GM06990 (cell line): ENCODE results near the gene ZNF747.

Experiments used
- DNase-seq: peaks from one replicate; pipeline ENCODE4 v3.0.0-alpha.2; 2011; ENCODE audit not compliant: insufficient read length; ENCODE audit errors: extremely low read depth
- H3K27me3 ChIP-seq: replicated peaks from 2 replicates; pipeline ENCODE4 v1.6.0; 2011; ENCODE audit warnings: low read length; ENCODE audit not compliant: control insufficient read depth, insufficient read depth
- H3K36me3 ChIP-seq: 2 replicates; pipeline ENCODE4 v1.5.1; 2011; ENCODE audit warnings: low read length; ENCODE audit not compliant: control insufficient read depth, insufficient read depth
- H3K4me3 ChIP-seq: replicated peaks from 2 replicates; pipeline ENCODE4 v1.5.1; 2011; ENCODE audit warnings: low read depth, mild to moderate bottlenecking, control low read depth, low read length
- TF ChIP-seq, protein P1 (sequence below): IDR thresholded peaks from 2 replicates; pipeline ENCODE4 v1.5.1; 2011; ENCODE audit warnings: low read length, control low read depth, mild to moderate bottlenecking, inconsistent platforms; ENCODE audit not compliant: insufficient read depth, poor library complexity, severe bottlenecking

Gene ZNF747

GRCh38 chr16:30482366-30482765 lies 52.3 kb downstream of the ZNF747 start:
- Histone ChIP-seq H3K27me3 (no peaks in the 10 kb centered on the region), H3K36me3 (peaks cover 12% of the 10 kb centered on the region), H3K4me3 (no peak overlapping the region)
- no peak for DNase-seq
- TF ChIP-seq, protein P1, sequence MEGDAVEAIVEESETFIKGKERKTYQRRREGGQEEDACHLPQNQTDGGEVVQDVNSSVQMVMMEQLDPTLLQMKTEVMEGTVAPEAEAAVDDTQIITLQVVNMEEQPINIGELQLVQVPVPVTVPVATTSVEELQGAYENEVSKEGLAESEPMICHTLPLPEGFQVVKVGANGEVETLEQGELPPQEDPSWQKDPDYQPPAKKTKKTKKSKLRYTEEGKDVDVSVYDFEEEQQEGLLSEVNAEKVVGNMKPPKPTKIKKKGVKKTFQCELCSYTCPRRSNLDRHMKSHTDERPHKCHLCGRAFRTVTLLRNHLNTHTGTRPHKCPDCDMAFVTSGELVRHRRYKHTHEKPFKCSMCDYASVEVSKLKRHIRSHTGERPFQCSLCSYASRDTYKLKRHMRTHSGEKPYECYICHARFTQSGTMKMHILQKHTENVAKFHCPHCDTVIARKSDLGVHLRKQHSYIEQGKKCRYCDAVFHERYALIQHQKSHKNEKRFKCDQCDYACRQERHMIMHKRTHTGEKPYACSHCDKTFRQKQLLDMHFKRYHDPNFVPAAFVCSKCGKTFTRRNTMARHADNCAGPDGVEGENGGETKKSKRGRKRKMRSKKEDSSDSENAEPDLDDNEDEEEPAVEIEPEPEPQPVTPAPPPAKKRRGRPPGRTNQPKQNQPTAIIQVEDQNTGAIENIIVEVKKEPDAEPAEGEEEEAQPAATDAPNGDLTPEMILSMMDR: no peak

- H3K36me3 ChIP-seq: peaks cover 12% of the 10 kb centered on the region
Measured at GRCh38 chr16:30481381-30481780, 53.3 kb downstream of the ZNF747 start.

More at GRCh38 chr16:30481381-30481780, 53.3 kb downstream of the ZNF747 start:
- H3K27me3 ChIP-seq: no peaks in the 10 kb centered on the region
- TF ChIP-seq, protein P1: no peak
- DNase-seq: no peak
- H3K4me3 ChIP-seq: no peak overlapping the region
